ENCODE measurements around the gene ACAA2.

DNA sequence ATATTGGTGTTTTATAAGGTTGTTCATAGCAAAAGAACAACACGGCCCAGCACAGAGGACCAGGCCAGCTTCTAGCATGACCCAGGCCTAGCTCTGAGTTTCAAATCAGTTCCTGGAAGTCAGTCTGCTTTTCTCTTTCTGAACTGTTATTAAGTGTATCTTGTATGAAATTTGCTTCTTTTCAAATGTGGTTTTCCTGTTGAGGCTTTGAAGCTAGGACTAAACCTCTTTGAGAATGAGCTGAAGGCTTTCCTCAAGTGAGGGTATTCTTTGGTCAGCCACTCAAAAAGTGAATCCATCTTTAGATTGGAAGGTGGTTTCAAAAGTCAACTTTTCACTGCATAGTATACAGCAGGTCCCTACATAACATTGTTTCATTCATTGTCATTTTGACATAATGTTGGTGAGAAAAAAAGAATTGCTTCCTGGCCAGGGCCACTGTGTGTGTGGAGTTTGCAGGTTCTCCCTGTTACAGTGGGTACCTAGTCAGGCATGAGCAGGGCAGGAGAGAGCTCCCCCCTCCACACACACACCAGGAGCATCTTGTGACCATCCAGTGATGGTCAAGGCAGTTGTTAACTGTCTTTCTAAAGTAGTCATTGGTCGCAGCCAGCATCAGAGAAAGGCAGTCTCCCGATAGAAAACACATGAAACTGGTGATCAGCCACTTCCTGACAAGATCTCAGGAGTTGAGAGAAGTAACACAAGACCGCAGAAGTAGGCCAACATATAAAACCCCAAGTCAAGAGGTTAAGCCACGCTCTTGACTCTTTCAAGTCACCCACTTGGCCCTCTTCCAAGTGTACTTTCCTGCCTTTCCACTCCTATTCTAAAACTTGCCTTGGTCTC, 6.7 kb upstream of the ACAA2 start:
- TF ChIP-seq, protein P1, sequence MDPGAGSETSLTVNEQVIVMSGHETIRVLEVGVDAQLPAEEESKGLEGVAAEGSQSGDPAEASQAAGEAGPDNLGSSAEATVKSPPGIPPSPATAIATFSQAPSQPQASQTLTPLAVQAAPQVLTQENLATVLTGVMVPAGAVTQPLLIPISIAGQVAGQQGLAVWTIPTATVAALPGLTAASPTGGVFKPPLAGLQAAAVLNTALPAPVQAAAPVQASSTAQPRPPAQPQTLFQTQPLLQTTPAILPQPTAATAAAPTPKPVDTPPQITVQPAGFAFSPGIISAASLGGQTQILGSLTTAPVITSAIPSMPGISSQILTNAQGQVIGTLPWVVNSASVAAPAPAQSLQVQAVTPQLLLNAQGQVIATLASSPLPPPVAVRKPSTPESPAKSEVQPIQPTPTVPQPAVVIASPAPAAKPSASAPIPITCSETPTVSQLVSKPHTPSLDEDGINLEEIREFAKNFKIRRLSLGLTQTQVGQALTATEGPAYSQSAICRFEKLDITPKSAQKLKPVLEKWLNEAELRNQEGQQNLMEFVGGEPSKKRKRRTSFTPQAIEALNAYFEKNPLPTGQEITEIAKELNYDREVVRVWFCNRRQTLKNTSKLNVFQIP (CRISPR knock-in tag; IDR thresholded peaks at IDR 0.05; ENCODE audit: borderline replicate concordance, low read depth) = no peak
- no peak for TF ChIP-seq OSR1 (CRISPR knock-in tag; IDR thresholded peaks at IDR 0.05)
- TF ChIP-seq CSDC2 (CRISPR knock-in tag; IDR thresholded peaks at IDR 0.05) = no peak
- no peak for TF ChIP-seq ZFP30 (CRISPR knock-in tag; IDR thresholded peaks at IDR 0.05)
- no peak for TF ChIP-seq ZFP3 (CRISPR knock-in tag; IDR thresholded peaks at IDR 0.05)
- TF ChIP-seq, protein P2, sequence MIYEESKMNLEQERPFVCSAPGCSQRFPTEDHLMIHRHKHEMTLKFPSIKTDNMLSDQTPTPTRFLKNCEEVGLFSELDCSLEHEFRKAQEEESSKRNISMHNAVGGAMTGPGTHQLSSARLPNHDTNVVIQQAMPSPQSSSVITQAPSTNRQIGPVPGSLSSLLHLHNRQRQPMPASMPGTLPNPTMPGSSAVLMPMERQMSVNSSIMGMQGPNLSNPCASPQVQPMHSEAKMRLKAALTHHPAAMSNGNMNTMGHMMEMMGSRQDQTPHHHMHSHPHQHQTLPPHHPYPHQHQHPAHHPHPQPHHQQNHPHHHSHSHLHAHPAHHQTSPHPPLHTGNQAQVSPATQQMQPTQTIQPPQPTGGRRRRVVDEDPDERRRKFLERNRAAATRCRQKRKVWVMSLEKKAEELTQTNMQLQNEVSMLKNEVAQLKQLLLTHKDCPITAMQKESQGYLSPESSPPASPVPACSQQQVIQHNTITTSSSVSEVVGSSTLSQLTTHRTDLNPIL (CRISPR knock-in tag; IDR thresholded peaks at IDR 0.05; ENCODE audit: low read depth) = no peak
